ENCODE measurements around the gene BOK. TPM values are rescaled to one million over a fixed set of nuclear protein-coding genes. Genes with fewer than 3 reads are reported as not detected.

The BOK gene
- total RNA-seq, 1 donor from 2014 or later: 46.8 TPM

GRCh38 chr2:241612156-241613016, 53.8 kb downstream of the BOK start:
- DNase-seq (ENCODE audit: low spot score): no peak
- TF ChIP-seq CTCF (IDR thresholded peaks at IDR 0.05): no peak
- Mint-ChIP-seq H3K9me3 (ENCODE audit: low read depth) (no peaks in the 10 kb centered on the region), H3K27ac (ENCODE audit: unreplicated experiment) (peak overlapping the region; percentile 4), H3K4me3 (ENCODE audit: unreplicated experiment) (no peak overlapping the region), H3K4me1 (ENCODE audit: low read depth) (peaks cover 9% of the 10 kb centered on the region), H3K27me3 (ENCODE audit: low read depth) (no peaks in the 10 kb centered on the region), H3K36me3 (ENCODE audit: low read depth) (no peaks in the 10 kb centered on the region)

GRCh38 chr2:241613017-241613780, 54.7 kb downstream of the BOK start:
- no peaks in the 10 kb centered on the region for H3K27me3 Mint-ChIP-seq (ENCODE audit: low read depth)

GRCh38 chr2:241615041-241615440, 56.5 kb downstream of the BOK start:
- Mint-ChIP-seq H3K9me3 (ENCODE audit: low read depth) (no peaks in the 10 kb centered on the region), H3K36me3 (ENCODE audit: low read depth) (peaks cover 6% of the 10 kb centered on the region), H3K4me1 (ENCODE audit: low read depth) (peaks cover 19% of the 10 kb centered on the region), H3K27me3 (ENCODE audit: low read depth) (no peaks in the 10 kb centered on the region), H3K4me3 (ENCODE audit: unreplicated experiment) (no peak overlapping the region), H3K27ac (ENCODE audit: unreplicated experiment) (no peak overlapping the region)
- no peak for TF ChIP-seq CTCF (IDR thresholded peaks at IDR 0.05)
- DNase-seq (ENCODE audit: low spot score): no peak

More at GRCh38 chr2:241613017-241613780, 54.7 kb downstream of the BOK start:
- TF ChIP-seq CTCF (IDR thresholded peaks at IDR 0.05): no peak
- H3K36me3 Mint-ChIP-seq (ENCODE audit: low read depth): no peaks in the 10 kb centered on the region
- H3K4me3 Mint-ChIP-seq (ENCODE audit: unreplicated experiment): no peak overlapping the region
- DNase-seq (ENCODE audit: low spot score): no peak
- H3K9me3 Mint-ChIP-seq (ENCODE audit: low read depth): no peaks in the 10 kb centered on the region
- H3K4me1 Mint-ChIP-seq (ENCODE audit: low read depth): peaks cover 16% of the 10 kb centered on the region
- no peak overlapping the region for H3K27ac Mint-ChIP-seq (ENCODE audit: unreplicated experiment)

- peaks cover 17% of the 10 kb centered on the region for H3K4me1 Mint-ChIP-seq (ENCODE audit: low read depth)
- H3K27me3 Mint-ChIP-seq (ENCODE audit: low read depth): no peaks in the 10 kb centered on the region
- H3K4me3 Mint-ChIP-seq (ENCODE audit: unreplicated experiment): no peak overlapping the region
- H3K9me3 Mint-ChIP-seq (ENCODE audit: low read depth): no peaks in the 10 kb centered on the region
- H3K27ac Mint-ChIP-seq (ENCODE audit: unreplicated experiment): no peak overlapping the region
- DNase-seq (ENCODE audit: low spot score): no peak
- peaks cover 6% of the 10 kb centered on the region for H3K36me3 Mint-ChIP-seq (ENCODE audit: low read depth)
- no peak for TF ChIP-seq CTCF (IDR thresholded peaks at IDR 0.05)
These were observed 57.0 kb downstream of the BOK start for GRCh38 chr2:241615522-241616052.
